Measurements from ENCODE around the gene THSD4. TPM values are rescaled to one million over a fixed set of nuclear protein-coding genes. Genes with fewer than 3 reads are reported as not detected.

The THSD4 gene
- total RNA-seq, 4 donors from 2014 or later: 23.0 to 68.5 (median 48.6) TPM

- no peak for DNase-seq
- H3K36me3 ChIP-seq: no peaks in the 10 kb centered on the region
- intact Hi-C loops (cut with DNase I): no loop called here
- H3K9me3 ChIP-seq: no peaks in the 10 kb centered on the region
- H3K27me3 ChIP-seq: no peaks in the 10 kb centered on the region
- 79 to 82% methylated on average over 2 of the region's 2 CpGs for WGBS, 2 donors
- no peak overlapping the region for H3K27ac ChIP-seq
- TF ChIP-seq CTCF (IDR thresholded peaks at IDR 0.05) (no peak), POLR2A (IDR thresholded peaks at IDR 0.05) (no peak)
- H3K4me1 ChIP-seq: no peaks in the 10 kb centered on the region
- H3K4me3 ChIP-seq (replicated peaks in 1 of 3): no peak overlapping the region
Measured at GRCh38 chr15:71677352-71677751, 562.1 kb downstream of the THSD4 start.

GRCh38 chr15:71677766-71678165 lies 562.5 kb downstream of the THSD4 start:
- TF ChIP-seq POLR2A (IDR thresholded peaks at IDR 0.05): no peak
- TF ChIP-seq CTCF (IDR thresholded peaks at IDR 0.05): no peak
- no peaks in the 10 kb centered on the region for H3K27me3 ChIP-seq
- no peaks in the 10 kb centered on the region for H3K36me3 ChIP-seq
- no peak for DNase-seq
- 82 to 90% methylated on average over 5 of the region's 5 CpGs for WGBS, 2 donors
- intact Hi-C loops (cut with DNase I): no loop called here
- no peak overlapping the region for H3K4me3 ChIP-seq (replicated peaks in 1 of 3)
- H3K4me1 ChIP-seq: no peaks in the 10 kb centered on the region
- no peak overlapping the region for H3K27ac ChIP-seq
- no peaks in the 10 kb centered on the region for H3K9me3 ChIP-seq

- WGBS, 2 donors: 70 to 71% methylated on average over 2 of the region's 2 CpGs
- no peak for TF ChIP-seq POLR2A (IDR thresholded peaks at IDR 0.05)
- TF ChIP-seq CTCF (IDR thresholded peaks at IDR 0.05): no peak
- Histone ChIP-seq H3K27me3 (no peaks in the 10 kb centered on the region), H3K4me1 (no peaks in the 10 kb centered on the region), H3K36me3 (no peaks in the 10 kb centered on the region), H3K4me3 (replicated peaks in 1 of 3) (no peak overlapping the region), H3K9me3 (no peaks in the 10 kb centered on the region), H3K27ac (no peak overlapping the region)
- intact Hi-C loops (cut with DNase I): no loop called here
- DNase-seq: no peak
Measured at GRCh38 chr15:71678191-71678590, 562.9 kb downstream of the THSD4 start.

- Histone ChIP-seq H3K36me3 (no peaks in the 10 kb centered on the region), H3K9me3 (no peaks in the 10 kb centered on the region), H3K27me3 (no peaks in the 10 kb centered on the region), H3K27ac (no peak overlapping the region), H3K4me3 (replicated peaks in 1 of 3) (no peak overlapping the region), H3K4me1 (no peaks in the 10 kb centered on the region)
- 91 to 97% methylated on average over 2 of the region's 2 CpGs for WGBS, 2 donors
- intact Hi-C loops (cut with DNase I): no loop called here
- TF ChIP-seq CTCF (IDR thresholded peaks at IDR 0.05) (no peak), POLR2A (IDR thresholded peaks at IDR 0.05) (no peak)
- DNase-seq: no peak
Measured at GRCh38 chr15:71678605-71679004, 563.3 kb downstream of the THSD4 start.

- no peaks in the 10 kb centered on the region for H3K36me3 ChIP-seq
- H3K4me1 ChIP-seq: no peaks in the 10 kb centered on the region
- TF ChIP-seq CTCF (IDR thresholded peaks at IDR 0.05) (no peak), POLR2A (IDR thresholded peaks at IDR 0.05) (no peak)
- DNase-seq: no peak
- H3K27ac ChIP-seq: no peak overlapping the region
- no peak overlapping the region for H3K4me3 ChIP-seq (replicated peaks in 1 of 3)
- no peaks in the 10 kb centered on the region for H3K27me3 ChIP-seq
- 88 to 89% methylated on average over 3 of the region's 3 CpGs for WGBS, 2 donors
- intact Hi-C loops (cut with DNase I): no loop called here
- H3K9me3 ChIP-seq: no peaks in the 10 kb centered on the region
Measured at GRCh38 chr15:71679223-71679792, 564.0 kb downstream of the THSD4 start.

All from thyroid gland (tissue), 4 donors.